Spleen (tissue), 3 donors: ENCODE results near the gene PHYKPL.
"Not testable (repeated sequence)": the region's sequence is repeated elsewhere in the genome, so short reads cannot be mapped to it uniquely, and the experiment has no call there.

ENCODE experiments used
- POLR2A ChIP-seq, 3 donors: fragments of 450-650 bp; IDR thresholded peaks; one replicate each; pipeline ENCODE4 v1.5.1; 2017; ENCODE audit warnings: antibody characterized with exemption in 3 of 3, mild to moderate bottlenecking in 1 of 3
- POLR2AphosphoS5 ChIP-seq, 3 donors: sonication (generic); formaldehyde crosslinking; IDR thresholded peaks; one replicate each; pipeline ENCODE4 v1.5.1; 2017; ENCODE audit warnings: antibody characterized with exemption in 3 of 3

- not testable (repeated sequence) for TF ChIP-seq POLR2A, POLR2AphosphoS5 (IDR thresholded peaks at IDR 0.05)
These were observed 3.5 kb downstream of the PHYKPL start for GRCh38 chr5:178229111-178229510.
